SK-N-MC (cell line): Measurements from ENCODE around the gene GNAI3.

Experiments used
- DNase-seq: peaks from one replicate; pipeline ENCODE4 v3.0.0-alpha.2; 2011; ENCODE audit warnings: low read depth, low spot score
- H3K27ac ChIP-seq: fragments of 200-600 bp; sonication (generic); 2 replicates; pipeline ENCODE4 v1.5.1; 2016; ENCODE audit warnings: mixed run types
- H3K36me3 ChIP-seq: fragments of 200-600 bp; sonication (generic); 2 replicates; pipeline ENCODE4 v1.6.1; 2017; ENCODE audit warnings: antibody characterized with exemption, low read length, mixed read lengths; ENCODE audit not compliant: insufficient read depth
- H3K4me3 ChIP-seq: fragments of 200-600 bp; sonication (generic); 2 replicates; pipeline ENCODE4 v1.5.1; 2016
- H3K9ac ChIP-seq: fragments of 200-600 bp; sonication (generic); 2 replicates; pipeline ENCODE4 v1.8.0; 2017; ENCODE audit warnings: mixed run types, mixed read lengths; ENCODE audit not compliant: insufficient read length
- H3K9me3 ChIP-seq: fragments of 200-600 bp; sonication (generic); 2 replicates; pipeline ENCODE4 v1.6.1; 2017; ENCODE audit warnings: low read depth, mild to moderate bottlenecking, antibody characterized with exemption, low read length, moderate library complexity, mixed read lengths
- EZH2 ChIP-seq: fragments of 200-600 bp; sonication (generic); IDR thresholded peaks from one replicate; pipeline ENCODE4 v1.6.1; 2017; ENCODE audit warnings: antibody characterized with exemption
- FOXP2 ChIP-seq: optimal IDR thresholded peaks from 2 replicates; pipeline ENCODE3; 2011; ENCODE audit warnings: mild to moderate bottlenecking, moderate library complexity; ENCODE audit not compliant: insufficient read depth; ENCODE audit errors: extremely low read length, control extremely low read depth
- POLR2AphosphoS5 ChIP-seq: IDR thresholded peaks from 2 replicates; pipeline ENCODE4 v1.6.1; 2012; ENCODE audit warnings: mild to moderate bottlenecking, low read depth, low read length, borderline replicate concordance

GNAI3 gene

DNA sequence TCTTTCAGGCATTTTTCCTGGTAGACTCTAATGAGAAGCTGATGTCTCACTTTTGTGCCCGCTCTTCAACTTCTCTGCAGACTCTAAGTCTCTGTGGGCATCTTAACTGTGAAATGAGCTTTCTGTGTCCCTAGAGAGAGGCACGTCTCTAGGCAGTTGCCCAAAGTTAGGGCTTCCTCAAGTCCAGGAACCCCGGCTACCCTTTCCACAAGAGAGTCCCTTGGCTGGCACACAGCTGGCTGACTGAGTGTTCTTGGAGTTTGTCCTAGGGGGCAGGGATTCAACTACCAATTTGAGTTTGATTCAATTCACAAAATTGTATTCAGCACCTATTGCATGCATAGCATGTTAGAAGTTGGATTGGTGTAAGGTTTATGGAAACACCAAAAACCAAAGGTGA lies 7.3 kb upstream of the GNAI3 start:
- H3K27ac ChIP-seq = no peak overlapping the region
- no peaks in the 10 kb centered on the region for H3K36me3 ChIP-seq
- DNase-seq = no peak
- no peak overlapping the region for H3K9ac ChIP-seq
- no peaks in the 10 kb centered on the region for H3K9me3 ChIP-seq
- H3K4me3 ChIP-seq = no peak overlapping the region
- TF ChIP-seq FOXP2 = no peak
- TF ChIP-seq EZH2 = no peak
- TF ChIP-seq POLR2AphosphoS5 = no peak

DNA sequence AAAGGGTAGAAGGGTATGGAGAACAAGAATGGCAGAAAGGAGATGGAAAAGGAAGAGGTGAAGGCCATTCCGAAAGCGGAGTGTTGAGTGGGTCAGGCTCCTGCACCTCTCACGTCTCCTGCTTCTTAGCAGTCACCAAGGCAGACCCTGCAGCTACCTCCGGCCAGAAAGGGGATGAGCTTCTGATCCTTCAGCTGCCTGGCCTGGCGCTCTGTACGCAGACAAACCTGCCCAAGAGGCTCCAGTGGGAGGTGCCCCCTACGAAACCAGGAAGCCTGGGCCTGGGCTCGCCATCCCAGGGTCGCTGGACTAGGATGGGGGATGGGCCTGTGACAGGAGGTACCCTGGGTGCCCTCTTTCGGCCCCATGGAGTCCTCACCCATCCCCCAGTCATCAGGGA lies 5.8 kb upstream of the GNAI3 start:
- no peak overlapping the region for H3K4me3 ChIP-seq
- no peaks in the 10 kb centered on the region for H3K36me3 ChIP-seq
- H3K9ac ChIP-seq = no peak overlapping the region
- TF ChIP-seq FOXP2 = no peak
- TF ChIP-seq POLR2AphosphoS5 = no peak
- no peak for TF ChIP-seq EZH2
- no peak overlapping the region for H3K27ac ChIP-seq
- no peak for DNase-seq
- H3K9me3 ChIP-seq = no peaks in the 10 kb centered on the region

DNA sequence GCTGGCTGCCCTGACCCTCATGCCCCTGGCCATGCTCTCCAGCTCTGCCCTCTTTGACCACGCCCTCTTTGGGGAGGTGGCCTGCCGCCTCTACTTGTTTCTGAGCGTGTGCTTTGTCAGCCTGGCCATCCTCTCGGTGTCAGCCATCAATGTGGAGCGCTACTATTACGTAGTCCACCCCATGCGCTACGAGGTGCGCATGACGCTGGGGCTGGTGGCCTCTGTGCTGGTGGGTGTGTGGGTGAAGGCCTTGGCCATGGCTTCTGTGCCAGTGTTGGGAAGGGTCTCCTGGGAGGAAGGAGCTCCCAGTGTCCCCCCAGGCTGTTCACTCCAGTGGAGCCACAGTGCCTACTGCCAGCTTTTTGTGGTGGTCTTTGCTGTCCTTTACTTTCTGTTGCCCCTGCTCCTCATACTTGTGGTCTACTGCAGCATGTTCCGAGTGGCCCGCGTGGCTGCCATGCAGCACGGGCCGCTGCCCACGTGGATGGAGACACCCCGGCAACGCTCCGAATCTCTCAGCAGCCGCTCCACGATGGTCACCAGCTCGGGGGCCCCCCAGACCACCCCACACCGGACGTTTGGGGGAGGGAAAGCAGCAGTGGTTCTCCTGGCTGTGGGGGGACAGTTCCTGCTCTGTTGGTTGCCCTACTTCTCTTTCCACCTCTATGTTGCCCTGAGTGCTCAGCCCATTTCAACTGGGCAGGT lies 5.0 kb upstream of the GNAI3 start:
- Histone ChIP-seq H3K9ac (no peak overlapping the region), H3K9me3 (no peaks in the 10 kb centered on the region), H3K36me3 (no peaks in the 10 kb centered on the region), H3K27ac (no peak overlapping the region), H3K4me3 (no peak overlapping the region)
- no peak for TF ChIP-seq EZH2
- TF ChIP-seq POLR2AphosphoS5 = no peak
- TF ChIP-seq FOXP2 = no peak
- DNase-seq = no peak

DNA sequence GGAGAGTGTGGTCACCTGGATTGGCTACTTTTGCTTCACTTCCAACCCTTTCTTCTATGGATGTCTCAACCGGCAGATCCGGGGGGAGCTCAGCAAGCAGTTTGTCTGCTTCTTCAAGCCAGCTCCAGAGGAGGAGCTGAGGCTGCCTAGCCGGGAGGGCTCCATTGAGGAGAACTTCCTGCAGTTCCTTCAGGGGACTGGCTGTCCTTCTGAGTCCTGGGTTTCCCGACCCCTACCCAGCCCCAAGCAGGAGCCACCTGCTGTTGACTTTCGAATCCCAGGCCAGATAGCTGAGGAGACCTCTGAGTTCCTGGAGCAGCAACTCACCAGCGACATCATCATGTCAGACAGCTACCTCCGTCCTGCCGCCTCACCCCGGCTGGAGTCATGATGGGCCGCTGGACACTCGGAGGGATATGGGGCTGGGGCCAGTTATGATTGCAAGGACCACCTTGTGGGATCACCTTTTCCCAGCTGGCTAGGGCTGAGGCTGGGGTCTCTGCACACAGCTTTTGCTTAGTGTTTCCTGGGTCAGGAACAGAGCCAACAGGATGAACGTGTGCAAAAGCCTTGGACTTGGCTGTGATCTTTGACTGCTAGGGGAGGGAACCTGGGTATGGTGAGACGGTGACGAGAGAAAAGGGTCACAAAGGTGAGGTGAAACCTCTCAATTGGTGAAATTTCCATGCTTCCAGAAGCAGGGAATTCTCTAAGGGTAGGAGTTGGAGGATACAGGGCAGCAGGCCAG lies 4.3 kb upstream of the GNAI3 start:
- Histone ChIP-seq H3K27ac (no peak overlapping the region), H3K9ac (no peak overlapping the region), H3K9me3 (no peaks in the 10 kb centered on the region), H3K4me3 (no peak overlapping the region), H3K36me3 (no peaks in the 10 kb centered on the region)
- no peak for DNase-seq
- TF ChIP-seq EZH2 = no peak
- TF ChIP-seq FOXP2 = no peak
- no peak for TF ChIP-seq POLR2AphosphoS5

DNA sequence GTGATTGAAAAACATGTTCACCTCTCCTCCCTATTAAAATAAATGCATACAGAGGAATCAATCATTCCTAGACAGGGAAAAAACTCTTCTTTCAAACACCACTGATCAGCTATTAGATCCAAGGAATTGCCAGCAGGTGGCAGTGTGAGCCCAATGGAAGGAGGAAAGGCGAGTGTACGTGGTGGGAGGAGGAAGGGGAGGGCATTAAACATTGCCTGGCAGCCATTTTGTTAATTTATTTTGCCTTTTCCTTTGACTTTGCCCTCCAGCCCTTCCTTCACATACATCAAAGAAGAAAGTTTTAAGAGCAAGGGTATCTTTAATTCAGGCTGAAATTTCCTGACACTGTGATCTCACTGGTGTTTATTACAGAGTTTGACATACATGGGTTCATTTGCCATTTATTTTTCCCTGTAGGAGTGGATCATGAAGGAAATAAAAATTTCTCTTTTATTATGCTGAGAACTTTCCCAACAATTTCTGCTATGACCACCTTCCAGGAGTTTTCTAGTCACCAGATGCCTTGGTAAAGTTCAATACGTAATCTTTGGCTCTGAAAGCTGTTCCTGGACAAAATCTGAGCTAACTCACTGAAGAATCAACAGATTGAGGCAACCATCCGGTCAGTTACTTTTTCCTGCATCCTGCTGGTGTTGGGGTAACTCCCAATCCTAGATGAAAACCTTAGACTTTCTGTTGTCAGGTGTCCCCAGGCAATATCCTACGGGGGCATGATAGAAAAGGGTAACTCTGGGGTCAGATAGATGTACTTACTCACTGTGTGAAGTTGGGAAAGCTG lies 1.9 kb upstream of the GNAI3 start:
- H3K27ac ChIP-seq = peak overlapping the region; percentile 90
- H3K4me3 ChIP-seq = peak overlapping the region; percentile 89
- H3K9ac ChIP-seq = peak overlapping the region; percentile 85
- no peaks in the 10 kb centered on the region for H3K36me3 ChIP-seq
- peak; percentile 75 for DNase-seq
- H3K9me3 ChIP-seq = no peaks in the 10 kb centered on the region
- TF ChIP-seq FOXP2 (no peak), POLR2AphosphoS5 (peak; percentile 42; the same call in 1 of the 2 replicates)

DNA sequence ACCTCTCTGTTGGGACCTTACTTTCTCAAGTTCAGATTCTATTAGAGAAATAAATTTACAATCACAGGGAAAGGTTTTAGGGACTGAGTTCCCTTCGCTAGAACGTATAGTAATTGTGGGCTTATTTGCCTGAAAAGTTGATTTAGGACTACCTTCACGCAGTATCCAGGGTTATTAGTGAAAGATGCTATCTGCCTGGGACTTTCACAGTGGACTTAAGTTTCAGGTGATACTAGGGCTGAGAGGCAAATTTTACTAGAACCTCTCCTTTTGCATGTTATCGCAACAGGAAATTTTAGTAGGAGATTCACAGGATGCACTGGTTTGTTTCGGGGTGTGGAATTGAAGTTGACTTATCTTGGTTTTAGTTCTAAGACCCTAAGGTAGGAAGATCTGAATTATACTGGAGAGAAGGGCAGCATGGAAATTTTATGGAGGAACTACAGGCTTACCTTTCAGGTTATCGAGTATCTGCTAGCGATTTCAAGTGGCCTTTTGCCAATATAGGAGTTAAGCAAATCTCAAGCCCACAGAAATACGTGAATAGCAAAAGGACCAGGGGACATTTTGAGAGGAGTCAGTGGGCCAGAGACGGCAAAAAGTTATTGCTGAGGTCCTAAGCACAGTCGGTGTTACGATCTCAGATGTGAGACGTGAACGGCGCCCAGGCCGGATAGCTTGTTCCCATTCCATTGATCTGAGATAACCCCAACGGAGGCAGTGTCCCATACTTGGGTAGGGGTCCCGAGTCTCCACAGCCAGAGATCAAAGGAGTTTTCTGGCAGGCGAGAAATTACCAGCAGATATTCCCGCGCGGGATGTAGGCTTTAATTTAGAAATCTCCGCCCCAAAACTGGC lies 723 bp upstream of the GNAI3 start:
- DNase-seq = no peak
- no peak for TF ChIP-seq EZH2
- no peak for TF ChIP-seq POLR2AphosphoS5
- no peak for TF ChIP-seq FOXP2
- peak overlapping the region; percentile 90 for H3K27ac ChIP-seq

DNA sequence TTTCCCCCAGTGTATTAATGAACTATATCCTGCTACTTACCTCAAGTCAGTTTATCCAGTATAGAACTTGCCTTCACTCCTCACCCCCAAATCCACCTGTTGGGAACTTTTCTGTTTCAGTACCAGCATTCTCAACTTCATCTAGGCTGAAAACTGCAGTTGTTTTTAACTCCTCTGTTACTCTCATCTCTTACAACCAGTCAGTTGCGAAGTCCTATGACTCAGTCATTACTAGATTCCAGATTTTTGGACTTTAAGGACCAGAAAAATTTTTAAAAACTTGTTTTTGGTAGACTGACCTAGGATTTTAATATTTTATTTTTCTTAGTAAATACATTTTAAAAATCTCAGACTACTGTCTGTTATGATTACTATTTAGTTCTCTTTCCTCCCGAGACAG lies 8.1 kb downstream of the GNAI3 start:
- TF ChIP-seq EZH2 (no peak), POLR2AphosphoS5 (no peak), FOXP2 (no peak)
- no peak overlapping the region for H3K27ac ChIP-seq
- no peaks in the 10 kb centered on the region; the same call in 1 of the 2 replicates for H3K36me3 ChIP-seq
- no peak overlapping the region for H3K4me3 ChIP-seq
- H3K9ac ChIP-seq = no peak overlapping the region
- no peak for DNase-seq
- H3K9me3 ChIP-seq = no peaks in the 10 kb centered on the region

More for the DNA sequence above, 723 bp upstream of the GNAI3 start:
- H3K36me3 ChIP-seq = no peaks in the 10 kb centered on the region; the same call in 1 of the 2 replicates
- H3K9me3 ChIP-seq = no peaks in the 10 kb centered on the region
- H3K4me3 ChIP-seq = peak overlapping the region; percentile 89
- peak overlapping the region; percentile 85 for H3K9ac ChIP-seq
